Brain pericyte (primary cell): Measurements from ENCODE around the gene B9D2.

Experiments
- DNase-seq: peaks from one replicate; pipeline ENCODE4 v3.0.0-alpha.2; 2012; ENCODE audit warnings: low read depth, low spot score

Gene B9D2

GRCh38 chr19:41327576-41328156 is 36.3 kb downstream of the B9D2 start:
- no peak for DNase-seq

DNA sequence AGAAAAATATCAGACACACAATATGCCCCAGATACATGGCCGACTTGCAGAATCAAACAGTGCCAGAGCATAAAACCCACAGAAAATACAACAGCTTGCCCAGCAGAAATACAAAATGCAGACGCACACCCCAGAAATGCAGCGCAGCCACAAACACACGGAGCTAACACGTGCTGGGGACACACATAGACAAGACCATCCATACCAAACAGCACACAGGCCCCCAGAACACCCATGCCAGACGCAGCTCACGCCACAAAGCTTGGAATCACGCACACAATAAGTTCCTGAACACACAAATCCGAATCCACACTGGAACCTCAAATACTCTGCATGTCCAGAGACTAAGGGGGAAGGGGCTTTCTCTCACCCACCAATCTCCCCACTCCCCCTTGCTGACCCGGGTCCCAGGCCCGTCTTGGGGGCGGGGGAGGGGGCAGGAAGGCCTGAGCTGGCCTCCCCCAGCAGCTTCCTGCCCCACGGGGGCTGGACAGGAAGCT is 36.8 kb downstream of the B9D2 start:
- DNase-seq: no peak

DNA sequence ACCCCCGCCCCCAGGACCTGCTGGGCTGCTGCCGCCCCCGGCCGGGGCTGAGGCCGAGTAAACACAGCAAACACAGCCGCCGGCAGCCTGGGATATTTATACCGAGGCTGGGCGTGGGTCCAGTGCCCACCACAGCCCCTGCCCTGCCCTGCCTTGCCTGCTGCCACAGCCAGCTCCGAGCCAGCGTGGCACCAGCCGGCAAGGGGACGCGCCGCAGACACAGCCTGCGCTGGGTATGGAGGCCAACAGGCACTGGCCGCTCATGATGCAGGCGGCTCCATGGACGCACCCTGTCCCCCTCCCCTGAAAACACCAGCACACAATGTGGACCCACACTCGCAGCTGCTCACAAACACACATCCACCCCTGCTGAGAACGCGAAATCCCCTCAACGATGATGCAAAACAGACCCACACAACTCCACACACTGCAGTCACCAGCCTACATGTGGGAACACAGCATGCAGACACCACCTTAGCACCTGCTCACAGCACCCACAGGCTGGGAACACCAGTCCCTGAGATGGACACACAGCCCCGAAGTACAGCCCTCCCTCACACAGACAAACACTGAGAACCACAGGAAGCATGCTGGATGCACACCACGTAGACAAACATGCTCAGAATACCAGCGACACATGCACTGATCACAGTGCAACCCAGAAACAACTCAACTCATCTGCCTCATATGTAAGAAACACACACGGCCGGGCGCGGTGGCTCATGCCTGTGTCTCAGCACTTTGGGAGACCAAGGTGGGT is 37.8 kb downstream of the B9D2 start:
- peak; percentile 89 for DNase-seq

- no peak for DNase-seq
These were observed 38.4 kb downstream of the B9D2 start for GRCh38 chr19:41325640-41325946.

DNA sequence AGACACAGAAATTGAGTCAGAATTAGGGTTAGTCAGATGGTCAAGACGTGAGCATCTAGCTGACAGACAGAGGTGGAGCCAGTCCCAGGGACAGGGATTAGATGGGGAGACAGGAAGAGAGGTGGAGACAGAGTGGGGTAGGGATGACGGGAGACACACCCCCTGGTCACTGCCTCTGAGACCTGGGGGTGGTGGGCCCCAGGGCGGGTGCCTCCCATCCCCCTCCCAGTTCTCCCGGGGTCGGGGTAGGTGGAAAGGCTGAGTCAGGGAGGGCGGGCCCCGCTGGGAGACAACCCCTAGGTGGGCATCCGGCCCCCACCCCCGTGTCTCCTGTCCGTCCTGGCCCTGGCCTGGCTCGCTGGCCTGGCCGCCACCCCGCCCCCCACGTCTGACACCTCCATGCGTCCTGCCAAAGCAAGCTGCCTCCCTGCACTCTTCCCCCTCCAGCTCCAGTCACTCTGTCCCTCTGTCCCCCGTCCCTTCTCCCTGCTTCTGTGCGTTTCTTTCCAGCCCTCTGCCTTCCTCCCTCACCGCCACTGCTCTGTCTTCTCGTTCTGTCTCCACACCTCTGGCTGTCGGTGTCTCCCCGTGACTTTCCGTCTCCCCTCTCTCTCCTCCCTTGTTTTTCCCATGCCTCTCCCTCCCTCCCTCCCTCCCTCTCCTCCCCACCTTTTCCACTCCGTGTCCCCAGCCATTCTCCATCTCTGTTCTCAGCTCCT is 38.9 kb downstream of the B9D2 start:
- DNase-seq: no peak

DNA sequence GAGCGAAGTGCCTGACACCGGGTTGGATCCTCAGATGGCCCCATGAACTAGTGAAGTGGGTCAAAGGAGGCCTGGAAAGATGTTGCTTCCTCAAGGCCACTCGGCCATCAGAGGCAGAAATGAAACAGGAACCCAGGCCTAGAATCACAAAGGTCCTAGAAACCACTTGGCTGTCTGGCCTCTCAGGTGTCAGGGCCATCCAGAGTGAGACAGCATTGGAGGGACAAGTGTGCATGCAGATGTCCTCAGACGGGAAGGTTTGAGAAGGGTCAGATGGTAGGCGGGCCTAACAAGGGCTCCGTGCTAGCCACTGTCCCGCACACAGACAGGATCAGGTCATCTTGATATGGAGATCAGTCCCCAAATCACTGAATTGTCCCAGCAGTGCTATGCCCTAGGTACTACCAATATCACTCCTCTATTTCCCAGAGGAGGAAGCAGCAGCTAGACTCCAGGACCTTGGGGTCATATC is 39.7 kb downstream of the B9D2 start:
- DNase-seq: no peak

DNA sequence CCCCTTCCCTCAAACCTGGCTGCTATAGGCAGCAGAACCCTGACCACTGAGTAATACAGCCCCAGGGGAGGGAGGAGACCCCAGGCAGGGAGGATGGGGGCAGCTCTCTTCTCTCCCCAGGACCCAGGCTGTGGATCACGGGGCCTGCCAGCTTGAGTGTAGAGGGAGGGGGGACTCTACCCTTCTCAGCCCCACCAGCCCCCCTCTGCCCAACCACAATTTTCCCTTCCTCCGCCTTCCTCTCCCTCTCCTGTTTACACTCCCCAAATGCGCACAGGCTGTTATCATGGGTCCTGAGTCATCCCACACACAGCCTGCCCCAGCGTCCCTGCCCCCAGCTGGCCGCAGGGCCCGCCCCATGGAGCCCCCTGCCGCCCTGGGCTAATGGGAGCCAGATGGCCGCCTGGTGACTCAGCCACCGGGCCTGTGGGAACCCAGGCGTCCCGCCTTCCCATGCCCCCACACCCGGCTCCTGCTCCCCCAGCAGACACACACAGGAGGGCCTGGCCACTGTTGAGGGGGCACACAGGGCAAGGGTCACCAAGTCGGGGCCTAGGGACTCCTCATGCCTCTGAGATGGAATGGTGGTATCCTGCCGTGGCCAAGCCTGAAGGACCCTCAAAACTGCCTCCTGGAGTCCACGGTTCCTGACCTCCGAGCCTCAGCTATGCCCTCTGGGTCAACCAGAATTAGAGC is 40.4 kb downstream of the B9D2 start:
- peak; percentile 99 for DNase-seq

DNA sequence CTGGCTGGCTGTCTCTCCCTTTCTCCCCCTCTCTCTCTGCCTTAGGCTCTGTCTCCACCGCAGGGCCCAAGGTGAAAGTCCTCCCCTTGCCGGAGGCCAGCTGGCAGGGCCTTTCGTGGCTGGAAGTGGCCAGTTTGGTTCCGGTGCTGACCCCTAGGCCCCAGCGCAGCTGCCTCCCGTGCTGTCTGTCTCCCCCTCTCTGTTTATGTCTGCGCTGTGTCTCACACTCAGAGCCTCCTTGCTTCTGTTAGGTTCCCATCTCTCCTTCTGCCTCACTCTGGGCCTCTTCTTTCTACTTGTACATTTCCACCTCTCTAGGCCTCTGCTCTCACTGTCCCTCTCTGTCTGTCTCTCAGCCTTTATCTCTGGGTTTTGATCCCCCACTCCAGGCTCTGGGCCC is 40.9 kb downstream of the B9D2 start:
- no peak for DNase-seq

GRCh38 chr19:41322451-41322850 is 41.5 kb downstream of the B9D2 start:
- DNase-seq: no peak

DNA sequence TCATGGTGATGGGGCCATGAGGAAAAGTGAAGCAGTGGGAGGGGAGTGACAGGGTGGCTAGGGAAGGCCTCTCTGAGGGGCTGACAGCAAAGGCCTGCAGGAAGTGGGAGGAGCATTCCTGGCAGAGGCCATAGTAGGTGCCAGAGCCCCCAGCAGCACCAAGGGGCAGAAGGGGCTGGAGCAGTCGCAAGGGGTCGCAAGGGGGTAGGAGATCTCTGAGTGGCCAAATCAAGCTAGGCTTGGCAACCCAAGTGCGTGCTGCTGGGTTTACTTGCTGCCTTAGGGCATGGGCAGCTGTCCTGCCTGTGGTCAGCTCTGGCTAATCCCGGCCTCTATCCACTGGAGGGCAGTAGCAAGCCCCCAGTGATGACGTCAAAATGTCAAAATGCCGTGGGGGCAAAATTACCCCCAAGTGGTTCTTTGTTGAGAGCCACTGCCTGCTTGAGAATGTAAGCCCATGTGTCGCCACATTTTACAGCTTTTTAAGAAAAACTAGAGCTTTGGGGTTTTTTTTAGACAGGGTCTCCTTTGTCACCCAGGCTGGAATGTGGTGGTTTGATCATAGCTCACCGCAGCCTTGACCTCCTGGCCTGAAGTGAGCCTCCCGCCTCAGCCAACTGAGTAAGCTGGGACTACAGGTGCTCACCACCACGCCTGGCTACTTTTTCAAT is 42.2 kb downstream of the B9D2 start:
- no peak for DNase-seq

- DNase-seq: no peak
These were observed 42.7 kb downstream of the B9D2 start for GRCh38 chr19:41321204-41321599.

GRCh38 chr19:41320568-41320967 is 43.4 kb downstream of the B9D2 start:
- no peak for DNase-seq

DNA sequence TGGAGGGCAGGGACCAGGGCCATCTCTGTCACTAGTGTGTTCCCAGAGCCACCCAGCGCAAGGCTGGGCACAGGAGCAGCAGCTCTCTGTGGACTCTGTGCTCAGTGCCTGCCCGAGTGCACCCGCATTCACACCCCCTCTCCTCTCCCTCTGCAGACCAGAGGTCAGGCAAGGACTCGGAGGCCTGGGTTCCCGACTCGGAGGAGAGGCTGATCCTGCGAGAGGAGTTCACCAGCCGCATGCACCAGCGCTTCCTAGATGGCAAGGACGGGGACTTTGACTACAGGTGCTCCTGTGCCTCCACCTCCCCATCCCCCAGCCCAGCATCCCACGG is 43.8 kb downstream of the B9D2 start:
- no peak for DNase-seq

GRCh38 chr19:41319500-41320184 is 44.3 kb downstream of the B9D2 start:
- no peak for DNase-seq

GRCh38 chr19:41318696-41319499 is 45.1 kb downstream of the B9D2 start:
- no peak for DNase-seq

GRCh38 chr19:41316306-41316920 is 47.5 kb downstream of the B9D2 start:
- no peak for DNase-seq

DNA sequence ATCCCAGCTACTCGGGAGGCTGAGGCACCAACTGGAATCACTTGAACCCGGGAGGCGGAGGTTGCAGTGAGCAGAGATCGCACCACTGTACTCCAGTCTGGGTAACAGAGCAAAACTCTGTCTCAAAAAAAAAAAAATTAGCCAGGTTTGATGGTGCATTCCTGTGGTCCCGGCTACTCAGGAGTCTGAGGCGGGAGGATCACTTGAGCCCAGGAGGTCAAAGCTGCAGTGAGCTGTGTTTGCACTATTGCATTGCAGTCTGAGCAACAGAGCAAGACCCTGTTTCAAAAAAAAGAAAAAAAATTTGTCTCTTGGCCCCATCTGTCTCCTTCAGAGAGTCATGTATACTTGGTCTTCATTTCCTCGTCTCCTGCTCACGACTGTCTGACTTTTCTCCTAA is 52.3 kb downstream of the B9D2 start:
- DNase-seq: no peak

GRCh38 chr19:41311072-41311471 is 52.9 kb downstream of the B9D2 start:
- DNase-seq: no peak

DNA sequence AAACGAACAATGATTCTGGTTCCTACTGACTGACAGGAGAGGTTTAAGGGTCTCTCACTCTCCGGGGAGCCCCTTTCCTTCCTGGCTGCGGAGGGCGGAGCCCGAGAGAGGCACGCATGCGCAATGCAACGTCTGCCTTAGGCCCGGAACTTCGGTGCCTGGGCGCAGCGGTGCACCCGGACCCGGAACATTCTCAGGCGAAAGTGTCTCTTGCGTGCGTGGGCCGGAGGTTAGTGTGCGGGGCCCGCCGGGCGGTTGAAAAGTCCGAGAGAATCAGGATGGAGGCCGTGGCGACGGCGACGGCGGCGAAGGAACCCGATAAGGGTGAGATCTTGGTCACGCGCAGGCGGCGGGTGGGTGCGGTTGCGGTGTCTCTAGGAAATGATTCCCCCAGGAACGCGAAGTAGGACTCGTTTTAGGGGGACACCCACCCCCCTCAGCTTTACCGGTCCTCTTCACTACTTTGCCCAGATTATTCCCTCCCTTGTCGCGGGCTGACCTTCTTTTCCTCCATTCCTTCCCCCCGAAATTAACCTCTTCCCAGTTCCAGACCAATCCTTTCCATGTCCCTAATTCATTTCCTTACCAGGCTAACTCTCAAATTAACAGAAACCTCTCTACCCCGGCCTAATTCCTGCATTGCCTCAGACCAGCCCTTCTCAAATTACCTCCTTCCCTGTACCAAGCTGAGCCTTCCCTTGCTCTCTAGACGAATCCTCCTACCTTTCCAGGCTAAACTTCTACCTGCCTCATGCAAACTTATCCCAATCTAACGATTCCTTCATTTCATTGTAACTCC is 53.7 kb downstream of the B9D2 start, which contains the start of gene CCDC97:
Gene CCDC97, plus strand, starts transcription at position 140 of the 799 bp plus-strand sequence. Its CDS starts 139 bp downstream, at position 279.
- DNase-seq: peak; percentile 76
